Measurements from ENCODE around the gene CLK2. TPM values are rescaled to one million over a fixed set of nuclear protein-coding genes. Genes with fewer than 3 reads are reported as not detected.
A peak's percentile ranks its signal among the peaks of the same experiment; 100 is the strongest.

The CLK2 gene
- total and polyA plus RNA-seq, 9 of the 15 experiments (the other 6 are each of a cell fraction or from before 2014, with no cell fraction given), result 13.5 to 81.4 (median 39.6) TPM

DNA sequence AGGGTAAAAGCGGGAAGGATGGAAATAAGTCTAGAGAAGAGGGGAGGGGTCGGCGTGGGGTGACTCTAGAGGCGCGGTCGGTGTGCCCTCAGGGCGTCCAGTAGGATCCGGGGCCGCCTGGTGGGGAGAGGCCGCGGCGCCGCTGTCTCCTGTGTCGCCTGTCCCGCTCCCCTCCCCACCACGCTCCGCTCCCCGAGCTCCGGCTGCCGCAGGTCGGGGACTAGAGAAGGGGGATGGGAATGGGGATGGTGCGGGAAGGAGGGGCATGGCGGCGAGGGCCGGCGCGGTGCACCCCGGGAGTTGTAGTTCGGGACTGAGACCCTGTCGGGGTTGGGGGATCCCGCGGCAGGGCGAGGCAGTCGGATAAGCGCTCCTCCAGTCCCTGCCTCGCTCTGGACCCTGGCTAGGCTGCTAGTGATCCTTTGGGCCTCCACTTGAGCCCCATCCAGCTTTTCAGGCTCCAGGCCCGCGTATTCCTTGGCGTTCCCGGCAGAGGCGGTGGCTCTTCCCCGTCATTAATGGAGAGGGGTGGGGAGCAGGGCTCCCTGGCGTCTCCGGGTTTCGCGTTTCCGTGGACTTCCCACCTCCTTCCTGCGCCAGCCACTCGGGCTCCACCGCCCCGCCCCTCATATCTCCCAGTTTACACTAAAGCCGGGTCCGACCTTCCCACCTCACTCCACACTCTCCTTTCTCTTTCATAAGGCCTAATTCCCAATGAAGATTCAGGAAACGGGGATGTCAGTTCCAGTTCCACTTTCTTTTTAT is 17.9 kb downstream of the CLK2 start, which contains the start of gene ENTREP3 (continued):
- TF ChIP-seq, protein P1, sequence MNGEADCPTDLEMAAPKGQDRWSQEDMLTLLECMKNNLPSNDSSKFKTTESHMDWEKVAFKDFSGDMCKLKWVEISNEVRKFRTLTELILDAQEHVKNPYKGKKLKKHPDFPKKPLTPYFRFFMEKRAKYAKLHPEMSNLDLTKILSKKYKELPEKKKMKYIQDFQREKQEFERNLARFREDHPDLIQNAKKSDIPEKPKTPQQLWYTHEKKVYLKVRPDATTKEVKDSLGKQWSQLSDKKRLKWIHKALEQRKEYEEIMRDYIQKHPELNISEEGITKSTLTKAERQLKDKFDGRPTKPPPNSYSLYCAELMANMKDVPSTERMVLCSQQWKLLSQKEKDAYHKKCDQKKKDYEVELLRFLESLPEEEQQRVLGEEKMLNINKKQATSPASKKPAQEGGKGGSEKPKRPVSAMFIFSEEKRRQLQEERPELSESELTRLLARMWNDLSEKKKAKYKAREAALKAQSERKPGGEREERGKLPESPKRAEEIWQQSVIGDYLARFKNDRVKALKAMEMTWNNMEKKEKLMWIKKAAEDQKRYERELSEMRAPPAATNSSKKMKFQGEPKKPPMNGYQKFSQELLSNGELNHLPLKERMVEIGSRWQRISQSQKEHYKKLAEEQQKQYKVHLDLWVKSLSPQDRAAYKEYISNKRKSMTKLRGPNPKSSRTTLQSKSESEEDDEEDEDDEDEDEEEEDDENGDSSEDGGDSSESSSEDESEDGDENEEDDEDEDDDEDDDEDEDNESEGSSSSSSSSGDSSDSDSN (IDR thresholded peaks at IDR 0.05; ENCODE audit: borderline replicate concordance in 1 of 2, low read depth in 2 of 2, low read length in 2 of 2), result peak; percentile 76 to 98; a peak in 3 of 4 replicates
- TF ChIP-seq, protein P2, sequence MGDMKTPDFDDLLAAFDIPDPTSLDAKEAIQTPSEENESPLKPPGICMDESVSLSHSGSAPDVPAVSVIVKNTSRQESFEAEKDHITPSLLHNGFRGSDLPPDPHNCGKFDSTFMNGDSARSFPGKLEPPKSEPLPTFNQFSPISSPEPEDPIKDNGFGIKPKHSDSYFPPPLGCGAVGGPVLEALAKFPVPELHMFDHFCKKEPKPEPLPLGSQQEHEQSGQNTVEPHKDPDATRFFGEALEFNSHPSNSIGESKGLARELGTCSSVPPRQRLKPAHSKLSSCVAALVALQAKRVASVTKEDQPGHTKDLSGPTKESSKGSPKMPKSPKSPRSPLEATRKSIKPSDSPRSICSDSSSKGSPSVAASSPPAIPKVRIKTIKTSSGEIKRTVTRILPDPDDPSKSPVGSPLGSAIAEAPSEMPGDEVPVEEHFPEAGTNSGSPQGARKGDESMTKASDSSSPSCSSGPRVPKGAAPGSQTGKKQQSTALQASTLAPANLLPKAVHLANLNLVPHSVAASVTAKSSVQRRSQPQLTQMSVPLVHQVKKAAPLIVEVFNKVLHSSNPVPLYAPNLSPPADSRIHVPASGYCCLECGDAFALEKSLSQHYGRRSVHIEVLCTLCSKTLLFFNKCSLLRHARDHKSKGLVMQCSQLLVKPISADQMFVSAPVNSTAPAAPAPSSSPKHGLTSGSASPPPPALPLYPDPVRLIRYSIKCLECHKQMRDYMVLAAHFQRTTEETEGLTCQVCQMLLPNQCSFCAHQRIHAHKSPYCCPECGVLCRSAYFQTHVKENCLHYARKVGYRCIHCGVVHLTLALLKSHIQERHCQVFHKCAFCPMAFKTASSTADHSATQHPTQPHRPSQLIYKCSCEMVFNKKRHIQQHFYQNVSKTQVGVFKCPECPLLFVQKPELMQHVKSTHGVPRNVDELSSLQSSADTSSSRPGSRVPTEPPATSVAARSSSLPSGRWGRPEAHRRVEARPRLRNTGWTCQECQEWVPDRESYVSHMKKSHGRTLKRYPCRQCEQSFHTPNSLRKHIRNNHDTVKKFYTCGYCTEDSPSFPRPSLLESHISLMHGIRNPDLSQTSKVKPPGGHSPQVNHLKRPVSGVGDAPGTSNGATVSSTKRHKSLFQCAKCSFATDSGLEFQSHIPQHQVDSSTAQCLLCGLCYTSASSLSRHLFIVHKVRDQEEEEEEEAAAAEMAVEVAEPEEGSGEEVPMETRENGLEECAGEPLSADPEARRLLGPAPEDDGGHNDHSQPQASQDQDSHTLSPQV (IDR thresholded peaks at IDR 0.05), result no peak
- TF ChIP-seq NCOR1 (IDR thresholded peaks at IDR 0.05) (no peak), FOXK2 (conservative IDR thresholded peaks at IDR 0.05 in 1 of 2, IDR thresholded peaks at IDR 0.05 in 1 of 2; ENCODE audit: low read depth in 2 of 2) (no peak), CREBBP (IDR thresholded peaks at IDR 0.05; ENCODE audit: low read depth, low read length) (no peak), FOXA1 (IDR thresholded peaks at IDR 0.05; ENCODE audit: borderline replicate concordance) (no peak), PCBP2 (IDR thresholded peaks at IDR 0.05; ENCODE audit: low read depth, low read length, poor library complexity, severe bottlenecking) (no peak), MTA3 (IDR thresholded peaks at IDR 0.05; ENCODE audit: borderline replicate concordance) (peak; percentile 27; the same call in 1 of the 2 replicates), MTA1 (IDR thresholded peaks at IDR 0.05; ENCODE audit: borderline replicate concordance) (no peak), C11orf30 (IDR thresholded peaks at IDR 0.05; ENCODE audit: low read depth) (no peak), PTRF (tag; IDR thresholded peaks at IDR 0.05) (no peak), ZFP36 (IDR thresholded peaks at IDR 0.05; ENCODE audit: low read depth, low read length, partially characterized antibody) (no peak)
- TF ChIP-seq, protein P3, sequence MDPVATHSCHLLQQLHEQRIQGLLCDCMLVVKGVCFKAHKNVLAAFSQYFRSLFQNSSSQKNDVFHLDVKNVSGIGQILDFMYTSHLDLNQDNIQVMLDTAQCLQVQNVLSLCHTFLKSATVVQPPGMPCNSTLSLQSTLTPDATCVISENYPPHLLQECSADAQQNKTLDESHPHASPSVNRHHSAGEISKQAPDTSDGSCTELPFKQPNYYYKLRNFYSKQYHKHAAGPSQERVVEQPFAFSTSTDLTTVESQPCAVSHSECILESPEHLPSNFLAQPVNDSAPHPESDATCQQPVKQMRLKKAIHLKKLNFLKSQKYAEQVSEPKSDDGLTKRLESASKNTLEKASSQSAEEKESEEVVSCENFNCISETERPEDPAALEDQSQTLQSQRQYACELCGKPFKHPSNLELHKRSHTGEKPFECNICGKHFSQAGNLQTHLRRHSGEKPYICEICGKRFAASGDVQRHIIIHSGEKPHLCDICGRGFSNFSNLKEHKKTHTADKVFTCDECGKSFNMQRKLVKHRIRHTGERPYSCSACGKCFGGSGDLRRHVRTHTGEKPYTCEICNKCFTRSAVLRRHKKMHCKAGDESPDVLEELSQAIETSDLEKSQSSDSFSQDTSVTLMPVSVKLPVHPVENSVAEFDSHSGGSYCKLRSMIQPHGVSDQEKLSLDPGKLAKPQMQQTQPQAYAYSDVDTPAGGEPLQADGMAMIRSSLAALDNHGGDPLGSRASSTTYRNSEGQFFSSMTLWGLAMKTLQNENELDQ (CRISPR knock-in tag; IDR thresholded peaks at IDR 0.05; ENCODE audit: borderline replicate concordance), result no peak
- TF ChIP-seq, protein P4, sequence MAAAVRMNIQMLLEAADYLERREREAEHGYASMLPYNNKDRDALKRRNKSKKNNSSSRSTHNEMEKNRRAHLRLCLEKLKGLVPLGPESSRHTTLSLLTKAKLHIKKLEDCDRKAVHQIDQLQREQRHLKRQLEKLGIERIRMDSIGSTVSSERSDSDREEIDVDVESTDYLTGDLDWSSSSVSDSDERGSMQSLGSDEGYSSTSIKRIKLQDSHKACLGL (CRISPR knock-in tag; IDR thresholded peaks at IDR 0.05; ENCODE audit: borderline replicate concordance, poor library complexity, severe bottlenecking), result no peak
- TF ChIP-seq, protein P5, sequence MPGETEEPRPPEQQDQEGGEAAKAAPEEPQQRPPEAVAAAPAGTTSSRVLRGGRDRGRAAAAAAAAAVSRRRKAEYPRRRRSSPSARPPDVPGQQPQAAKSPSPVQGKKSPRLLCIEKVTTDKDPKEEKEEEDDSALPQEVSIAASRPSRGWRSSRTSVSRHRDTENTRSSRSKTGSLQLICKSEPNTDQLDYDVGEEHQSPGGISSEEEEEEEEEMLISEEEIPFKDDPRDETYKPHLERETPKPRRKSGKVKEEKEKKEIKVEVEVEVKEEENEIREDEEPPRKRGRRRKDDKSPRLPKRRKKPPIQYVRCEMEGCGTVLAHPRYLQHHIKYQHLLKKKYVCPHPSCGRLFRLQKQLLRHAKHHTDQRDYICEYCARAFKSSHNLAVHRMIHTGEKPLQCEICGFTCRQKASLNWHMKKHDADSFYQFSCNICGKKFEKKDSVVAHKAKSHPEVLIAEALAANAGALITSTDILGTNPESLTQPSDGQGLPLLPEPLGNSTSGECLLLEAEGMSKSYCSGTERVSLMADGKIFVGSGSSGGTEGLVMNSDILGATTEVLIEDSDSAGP (CRISPR knock-in tag; IDR thresholded peaks at IDR 0.05), result no peak
